Lung (tissue), 12 donors: ENCODE measurements around the gene ANKRD60. TPM values are rescaled to one million over a fixed set of nuclear protein-coding genes. Genes with fewer than 3 reads are reported as not detected.
A peak's percentile ranks its signal among the peaks of the same experiment; 100 is the strongest.

Experiments
- ATAC-seq: fragments of 200-7000 bp; cut with Tn5 transposase; one replicate; pipeline ENCODE4 v1.9.1; 2020; ENCODE audit warnings: moderate number of reproducible peaks; ENCODE audit not compliant: insufficient read depth, low FRiP score
- DNase-seq, 3 donors: peaks; one replicate each; pipeline ENCODE4 v3.0.0-alpha.2; 2013 to 2017
- H3K27ac ChIP-seq, 2 donors: one replicate each; pipeline ENCODE4 v1.5.1; 2013; ENCODE audit warnings: mild to moderate bottlenecking in 2 of 2, moderate library complexity in 2 of 2, control low read depth in 1 of 2, inconsistent platforms in 1 of 2, low read depth in 1 of 2, low read length in 1 of 2
- H3K27me3 ChIP-seq, 3 donors: one replicate each; pipeline ENCODE4 v1.5.1; 2013; ENCODE audit warnings: low read length in 2 of 3; ENCODE audit not compliant: control insufficient read depth in 3 of 3, insufficient read depth in 3 of 3
- H3K36me3 ChIP-seq, 4 donors: one replicate each; pipeline ENCODE4 v1.5.1; 2013; ENCODE audit warnings: low read length in 4 of 4, mild to moderate bottlenecking in 1 of 4, moderate library complexity in 1 of 4; ENCODE audit not compliant: control insufficient read depth in 4 of 4, insufficient read depth in 4 of 4
- H3K4me1 ChIP-seq, 5 donors: one replicate each; pipeline ENCODE4 v1.5.1; 2013; ENCODE audit warnings: low read length in 5 of 5, mild to moderate bottlenecking in 2 of 5, moderate library complexity in 1 of 5; ENCODE audit not compliant: control insufficient read depth in 5 of 5, insufficient read depth in 5 of 5
- H3K4me3 ChIP-seq: one replicate; pipeline ENCODE4 v1.5.1; 2013; ENCODE audit warnings: mild to moderate bottlenecking, control low read depth, moderate library complexity
- H3K9ac ChIP-seq, 2 donors: one replicate each; pipeline ENCODE4 v1.5.1; 2013; ENCODE audit warnings: low read length in 2 of 2, control low read depth in 1 of 2; ENCODE audit not compliant: insufficient read depth in 1 of 2
- H3K9me3 ChIP-seq, 4 donors: one replicate each; pipeline ENCODE4 v1.5.1; 2013; ENCODE audit warnings: low read length in 3 of 4, mild to moderate bottlenecking in 1 of 4, moderate library complexity in 1 of 4; ENCODE audit not compliant: control insufficient read depth in 4 of 4, insufficient read depth in 3 of 4
- CTCF ChIP-seq: IDR thresholded peaks from 2 replicates; pipeline ENCODE4 v1.5.1; 2012; ENCODE audit warnings: mild to moderate bottlenecking; ENCODE audit errors: control extremely low read depth, extremely low read depth
- WGBS, 2 donors: extraction: QIAGEN DNeasy Blood & Tissue Kit; methylation state at CpG; one replicate each; pipeline ENCODE4 v1.1.7; 2013; 5-methylcytosine and 5-hydroxymethylcytosine counted together
- polyA plus RNA-seq, 2 donors: library from polyadenylated mRNA; stranded (reverse); fragments of 200-250 nt; gene quantifications; one replicate each; pipeline ENCODE4 v1.2.1, GENCODE V29; 2013
- total RNA-seq, 2 donors: library from RNA; depleted of rRNA in 1 of 2; stranded (reverse); fragments of >200 nt in 1 of 2; gene quantifications; one replicate each; pipeline ENCODE4 v1.2.1, GENCODE V29; 2014 to 2021
- donor health status: control.
- donor health status: control.
- donor health status: Bipolar disorder and iron deficiency.
- donor health status: healthy.
- donor health status: DM: yes; HTN: yes; CAD: no.

The ANKRD60 gene
- total and polyA plus RNA-seq, 4 donors: not detected

- ATAC-seq: no peak
These were observed 45.9 kb upstream of the ANKRD60 start for GRCh38 chr20:58274384-58274783.

GRCh38 chr20:58271606-58272351 lies 43.3 kb upstream of the ANKRD60 start:
- TF ChIP-seq CTCF: no peak
- peak; percentile 80 to 93 (median 92) for DNase-seq
- H3K9ac ChIP-seq: no peak overlapping the region
- 92 to 96% methylated on average over 9 of the region's 9 CpGs for WGBS, 2 donors
- no peak overlapping the region for H3K27ac ChIP-seq
- peaks cover 0 to 2% (median 0%) of the 10 kb centered on the region in 4 donors for H3K9me3 ChIP-seq
- H3K4me1 ChIP-seq: peaks cover 0 to 29% (median 3%) of the 10 kb centered on the region in 5 donors
- peaks cover 0 to 15% (median 7%) of the 10 kb centered on the region in 4 donors for H3K36me3 ChIP-seq
- no peak overlapping the region for H3K4me3 ChIP-seq
- no peak for ATAC-seq
- H3K27me3 ChIP-seq: no peaks in the 10 kb centered on the region

More at GRCh38 chr20:58274384-58274783, 45.9 kb upstream of the ANKRD60 start:
- TF ChIP-seq CTCF: no peak
- Histone ChIP-seq H3K27ac (no peak overlapping the region), H3K27me3 (no peaks in the 10 kb centered on the region), H3K4me3 (no peak overlapping the region), H3K9me3 (peaks cover 0 to 2% (median 0%) of the 10 kb centered on the region in 4 donors), H3K4me1 (peaks cover 0 to 35% (median 3%) of the 10 kb centered on the region in 5 donors), H3K9ac (no peak overlapping the region), H3K36me3 (peaks cover 0 to 8% (median 3%) of the 10 kb centered on the region in 4 donors)
- no peak for DNase-seq

GRCh38 chr20:58268936-58269619 lies 40.6 kb upstream of the ANKRD60 start:
- WGBS, 2 donors: 66 to 72% methylated on average over 13 of the region's 13 CpGs
- no peaks in the 10 kb centered on the region for H3K27me3 ChIP-seq
- no peaks in the 10 kb centered on the region for H3K9me3 ChIP-seq

More at GRCh38 chr20:58268936-58269619, 40.6 kb upstream of the ANKRD60 start:
- DNase-seq (no peak), ATAC-seq (no peak)
- TF ChIP-seq CTCF: no peak
- H3K9ac ChIP-seq: no peak overlapping the region
- no peak overlapping the region for H3K27ac ChIP-seq
- H3K4me1 ChIP-seq: peaks cover 0 to 29% (median 3%) of the 10 kb centered on the region in 5 donors
- peaks cover 0 to 17% (median 7%) of the 10 kb centered on the region in 4 donors for H3K36me3 ChIP-seq
- no peak overlapping the region for H3K4me3 ChIP-seq
